Loucy (cell line): ENCODE results near the gene VPS26B.

Source experiments
- CTCF ChIP-seq: fragments of 200-600 bp; sonication (generic); conservative IDR thresholded peaks from 2 replicates; pipeline ENCODE4 v1.5.1; 2014; ENCODE audit warnings: mild to moderate bottlenecking, antibody characterized with exemption, low read length
- EZH2phosphoT487 ChIP-seq: fragments of 200-600 bp; IDR thresholded peaks from 2 replicates; pipeline ENCODE4 v1.6.1; 2018; ENCODE audit warnings: antibody characterized with exemption, mild to moderate bottlenecking, moderate library complexity, borderline replicate concordance

GRCh38 chr11:134273317-134273712 lies 48.8 kb downstream of the VPS26B start:
- TF ChIP-seq CTCF (no peak), EZH2phosphoT487 (no peak)
